Kidney (tissue), 14 donors: ENCODE results near the gene PDK2. TPM values are rescaled to one million over a fixed set of nuclear protein-coding genes. Genes with fewer than 3 reads are reported as not detected.

Experiments
- DNase-seq, 5 donors: peaks; one replicate each; pipeline ENCODE4 v3.0.0-alpha.2; 2013 to 2020
- FAIRE-seq: peaks from 2 replicates; lab custom pipeline; 2012; peaks lifted over from hg19 to GRCh38; lab: Jason Lieb, UNC
- H3K27ac ChIP-seq, 2 donors: one replicate each; pipeline ENCODE4 v1.7.0; 2013; ENCODE audit warnings: low read depth in 2 of 2, low read length in 2 of 2, inconsistent platforms in 1 of 2
- H3K27me3 ChIP-seq: one replicate; pipeline ENCODE4 v1.7.1; 2013; ENCODE audit warnings: low read length, inconsistent platforms; ENCODE audit not compliant: control insufficient read depth, insufficient read depth
- H3K36me3 ChIP-seq, 3 donors: one replicate each; pipeline versions ENCODE4 v1.7.0 to v1.7.1; 2013; ENCODE audit warnings: low read length in 3 of 3, control low read depth in 1 of 3, inconsistent platforms in 1 of 3; ENCODE audit not compliant: insufficient read depth in 3 of 3, control insufficient read depth in 2 of 3
- H3K4me1 ChIP-seq, 3 donors: one replicate each; pipeline versions ENCODE4 v1.7.0 to v1.7.1; 2013; ENCODE audit warnings: low read length in 3 of 3, inconsistent platforms in 1 of 3, low read depth in 1 of 3; ENCODE audit not compliant: control insufficient read depth in 2 of 3, insufficient read depth in 2 of 3
- H3K4me3 ChIP-seq, 3 donors: one replicate each; pipeline versions ENCODE4 v1.7.0 to v1.8.1; 2013; ENCODE audit warnings: low read length in 3 of 3, control low read depth in 1 of 3, inconsistent platforms in 1 of 3
- H3K9ac ChIP-seq, 3 donors: one replicate each; pipeline versions ENCODE4 v1.7.0 to v1.7.1; 2013; ENCODE audit warnings: low read length in 3 of 3, control low read depth in 1 of 3, inconsistent platforms in 1 of 3
- H3K9me3 ChIP-seq, 3 donors: one replicate each; pipeline versions ENCODE4 v1.7.0 to v1.7.1; 2013; ENCODE audit warnings: low read length in 3 of 3, control low read depth in 1 of 3, inconsistent platforms in 1 of 3; ENCODE audit not compliant: control insufficient read depth in 2 of 3, insufficient read depth in 1 of 3
- intact Hi-C: fragments of 100-400 bp; cut with DNase I; formaldehyde crosslinking; loops from one replicate; pipeline ENCODE4 v1.11.1; 2022
- polyA plus RNA-seq: library from polyadenylated mRNA; stranded (reverse); fragments of 350-450 nt; fragmentation: Illumina TruSeq; extraction: RNeasy Lipid Tissue Mini Kit (QIAGEN cat#74804); gene quantifications from one replicate; pipeline ENCODE4 v1.2.3, GENCODE V29; 2014; ENCODE audit warnings: low read depth, low replicate concordance; ENCODE audit not compliant: insufficient read depth
- total RNA-seq: library from RNA; stranded (reverse); fragmentation: NEBNext Ultra II Directional; extraction: Animal tissue kit (Norgen Biotek cat#: 25700); gene quantifications from one replicate; pipeline ENCODE4 v1.2.1, GENCODE V29; 2021
- TF ChIP-seq, protein P1 (sequence below): IDR thresholded peaks from 3 replicates; pipeline ENCODE4 v1.5.1; 2012; ENCODE audit warnings: mild to moderate bottlenecking, moderate library complexity, borderline replicate concordance; ENCODE audit not compliant: insufficient read depth; ENCODE audit errors: extremely low read depth
- donor health status: control.
- donor health status: control.
- donor health status: control.
- donor health status: control.
- donor health status: control.
- donor health status: DM: yes; HTN: yes; CAD: no.
- donor health status: Normal renal cell carcinoma (clear cell type).

PDK2 gene
- total and polyA plus RNA-seq, 2 donors from 2014 or later, result 41.9 to 121 TPM

GRCh38 chr17:50123649-50124349 is 28.6 kb downstream of the PDK2 start:
- Histone ChIP-seq H3K9ac (peak overlapping the region in 2 of 3 donors; percentile 3 to 17), H3K4me3 (no peak overlapping the region), H3K9me3 (no peaks in the 10 kb centered on the region), H3K36me3 (no peaks in the 10 kb centered on the region), H3K27ac (peak overlapping the region; percentile 36 to 68), H3K4me1 (peaks cover 0 to 21% (median 3%) of the 10 kb centered on the region in 3 donors), H3K27me3 (no peaks in the 10 kb centered on the region)
- intact Hi-C loops, result no loop called here
- TF ChIP-seq, protein P1, sequence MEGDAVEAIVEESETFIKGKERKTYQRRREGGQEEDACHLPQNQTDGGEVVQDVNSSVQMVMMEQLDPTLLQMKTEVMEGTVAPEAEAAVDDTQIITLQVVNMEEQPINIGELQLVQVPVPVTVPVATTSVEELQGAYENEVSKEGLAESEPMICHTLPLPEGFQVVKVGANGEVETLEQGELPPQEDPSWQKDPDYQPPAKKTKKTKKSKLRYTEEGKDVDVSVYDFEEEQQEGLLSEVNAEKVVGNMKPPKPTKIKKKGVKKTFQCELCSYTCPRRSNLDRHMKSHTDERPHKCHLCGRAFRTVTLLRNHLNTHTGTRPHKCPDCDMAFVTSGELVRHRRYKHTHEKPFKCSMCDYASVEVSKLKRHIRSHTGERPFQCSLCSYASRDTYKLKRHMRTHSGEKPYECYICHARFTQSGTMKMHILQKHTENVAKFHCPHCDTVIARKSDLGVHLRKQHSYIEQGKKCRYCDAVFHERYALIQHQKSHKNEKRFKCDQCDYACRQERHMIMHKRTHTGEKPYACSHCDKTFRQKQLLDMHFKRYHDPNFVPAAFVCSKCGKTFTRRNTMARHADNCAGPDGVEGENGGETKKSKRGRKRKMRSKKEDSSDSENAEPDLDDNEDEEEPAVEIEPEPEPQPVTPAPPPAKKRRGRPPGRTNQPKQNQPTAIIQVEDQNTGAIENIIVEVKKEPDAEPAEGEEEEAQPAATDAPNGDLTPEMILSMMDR, result no peak
- DNase-seq (peak in 3 of 5 donors; percentile 46 to 62 (median 55)), FAIRE-seq (no peak)

GRCh38 chr17:50125420-50125997 is 30.4 kb downstream of the PDK2 start:
- TF ChIP-seq, protein P1, result no peak
- DNase-seq, result no peak
- FAIRE-seq, result no peak
- no peaks in the 10 kb centered on the region for H3K27me3 ChIP-seq
- H3K4me3 ChIP-seq, result no peak overlapping the region
- no peaks in the 10 kb centered on the region for H3K9me3 ChIP-seq
- H3K9ac ChIP-seq, result no peak overlapping the region
- intact Hi-C loops, result no loop called here
- H3K27ac ChIP-seq, result no peak overlapping the region
- H3K4me1 ChIP-seq, result peaks cover 0 to 23% (median 3%) of the 10 kb centered on the region in 3 donors
- no peaks in the 10 kb centered on the region for H3K36me3 ChIP-seq

DNA sequence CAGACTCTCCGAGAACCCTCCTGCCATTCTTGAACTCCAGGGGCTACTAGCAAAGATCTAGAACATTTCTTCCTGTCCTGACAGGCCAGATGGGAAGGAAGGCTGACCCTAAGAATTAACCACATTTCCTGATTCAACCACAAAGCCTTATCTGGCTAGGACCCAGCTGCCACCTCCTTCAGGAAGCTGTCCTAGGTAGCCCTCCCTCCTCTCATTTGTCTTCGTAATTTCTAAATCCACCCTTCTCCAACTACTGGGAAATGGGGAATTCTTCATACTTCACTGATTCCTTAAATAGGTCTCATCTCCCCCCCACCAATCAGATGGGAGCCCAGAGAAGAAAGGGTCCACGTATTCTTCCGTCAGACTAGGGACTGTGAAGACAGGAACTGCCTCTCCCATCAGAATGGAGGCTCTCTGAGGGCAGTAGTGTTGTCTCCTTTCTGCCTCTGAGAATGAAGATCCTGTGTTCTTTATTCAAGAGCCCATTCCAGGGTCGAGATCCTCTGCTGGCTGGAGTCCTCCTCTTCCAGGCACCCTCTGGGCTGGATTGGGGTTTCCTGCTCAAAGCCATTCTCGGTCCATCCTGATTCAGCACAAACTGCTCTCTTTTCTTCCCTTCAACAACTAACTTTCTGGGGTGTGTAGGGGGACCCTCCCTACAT is 32.7 kb downstream of the PDK2 start:
- Histone ChIP-seq H3K9me3 (no peaks in the 10 kb centered on the region), H3K4me1 (peaks cover 3 to 23% (median 6%) of the 10 kb centered on the region in 3 donors), H3K27ac (no peak overlapping the region), H3K27me3 (no peaks in the 10 kb centered on the region), H3K4me3 (no peak overlapping the region), H3K9ac (no peak overlapping the region), H3K36me3 (no peaks in the 10 kb centered on the region)
- FAIRE-seq (no peak), DNase-seq (no peak)
- intact Hi-C loops, result no loop called here
- TF ChIP-seq, protein P1, result no peak
